MM.1S (cell line): ENCODE results near the gene MEGF11.

ENCODE experiments used
- DNase-seq: peaks from one replicate; pipeline ENCODE4 v3.0.0-alpha.2; 2015
- H2AFZ ChIP-seq: fragments of 300-600 bp; sonication (generic); 2 replicates; pipeline ENCODE4 v1.6.0; 2016; ENCODE audit warnings: antibody characterized with exemption, low read length
- H3F3A ChIP-seq: fragments of 300-600 bp; sonication (generic); 2 replicates; pipeline ENCODE4 v1.6.1; 2016; ENCODE audit warnings: mild to moderate bottlenecking, antibody characterized with exemption, low read length, moderate library complexity, mixed read lengths; ENCODE audit not compliant: insufficient read depth
- H3K27ac ChIP-seq: fragments of 300-600 bp; sonication (generic); 2 replicates; pipeline ENCODE4 v1.5.1; 2016; ENCODE audit warnings: mild to moderate bottlenecking, low read length
- H3K27me3 ChIP-seq: fragments of 300-600 bp; sonication (generic); replicated peaks from 2 replicates; pipeline ENCODE4 v1.6.0; 2016; ENCODE audit warnings: low read length; ENCODE audit not compliant: insufficient read depth
- H3K36me3 ChIP-seq: fragments of 300-600 bp; sonication (generic); replicated peaks from 2 replicates; pipeline ENCODE4 v1.6.1; 2016; ENCODE audit warnings: mild to moderate bottlenecking, low read length, mixed read lengths; ENCODE audit not compliant: insufficient read depth
- H3K4me1 ChIP-seq: fragments of 300-600 bp; sonication (generic); 2 replicates; pipeline ENCODE4 v1.6.1; 2016; ENCODE audit warnings: low read length, mixed read lengths
- H3K4me2 ChIP-seq: fragments of 300-600 bp; sonication (generic); 2 replicates; pipeline ENCODE4 v1.6.0; 2016; ENCODE audit warnings: low read depth, low read length
- H3K4me3 ChIP-seq: fragments of 300-600 bp; sonication (generic); 2 replicates; pipeline ENCODE4 v1.5.1; 2016; ENCODE audit warnings: low read length, mixed read lengths
- H3K79me2 ChIP-seq: fragments of 300-600 bp; sonication (generic); 2 replicates; pipeline ENCODE4 v1.6.1; 2016; ENCODE audit warnings: mixed run types, low read length, mixed read lengths
- H3K9ac ChIP-seq: fragments of 300-600 bp; sonication (generic); 2 replicates; pipeline ENCODE4 v1.6.1; 2016; ENCODE audit warnings: low read length, mixed read lengths
- H3K9me2 ChIP-seq: fragments of 300-600 bp; sonication (generic); replicated peaks from 2 replicates; pipeline ENCODE4 v1.6.1; 2016; ENCODE audit warnings: mild to moderate bottlenecking, low read length, mixed read lengths; ENCODE audit not compliant: insufficient read depth
- H3K9me3 ChIP-seq: fragments of 300-600 bp; sonication (generic); replicated peaks from 2 replicates; pipeline ENCODE4 v1.6.1; 2016; ENCODE audit warnings: mild to moderate bottlenecking, low read length, mixed read lengths; ENCODE audit not compliant: insufficient read depth
- H4K20me1 ChIP-seq: fragments of 300-600 bp; sonication (generic); 2 replicates; pipeline ENCODE4 v1.6.1; 2016; ENCODE audit warnings: mild to moderate bottlenecking, low read length, moderate library complexity, mixed read lengths; ENCODE audit not compliant: insufficient read depth
- CTCF ChIP-seq: fragments of 300-600 bp; sonication (generic); IDR thresholded peaks from 2 replicates; pipeline ENCODE4 v1.5.1; 2016; ENCODE audit warnings: antibody characterized with exemption, low read length, mixed read lengths
- EZH2 ChIP-seq: fragments of 300-600 bp; sonication (generic); optimal IDR thresholded peaks from 2 replicates; pipeline ENCODE3; 2017; ENCODE audit warnings: low read depth, mild to moderate bottlenecking, antibody characterized with exemption, low read length, mixed read lengths
- EZH2phosphoT487 ChIP-seq: fragments of 300-600 bp; sonication (generic); IDR thresholded peaks from 2 replicates; pipeline ENCODE4 v1.6.1; 2018; ENCODE audit warnings: antibody characterized with exemption, low read length

The MEGF11 gene

GRCh38 chr15:66237513-66238235, 15.9 kb downstream of the MEGF11 start:
- no peak for DNase-seq
- H3K4me2 ChIP-seq: no peak overlapping the region
- no peaks in the 10 kb centered on the region for H3K4me1 ChIP-seq
- H3K27ac ChIP-seq: no peak overlapping the region
- no peaks in the 10 kb centered on the region for H3K27me3 ChIP-seq
- no peaks in the 10 kb centered on the region for H3K79me2 ChIP-seq
- no peaks in the 10 kb centered on the region for H3K9me3 ChIP-seq
- TF ChIP-seq CTCF: no peak
- H4K20me1 ChIP-seq: no peaks in the 10 kb centered on the region
- no peaks in the 10 kb centered on the region for H3F3A ChIP-seq
- H3K9me2 ChIP-seq: no peaks in the 10 kb centered on the region
- no peak overlapping the region for H3K9ac ChIP-seq
- no peak overlapping the region for H2AFZ ChIP-seq
- H3K36me3 ChIP-seq: no peaks in the 10 kb centered on the region
- no peak overlapping the region for H3K4me3 ChIP-seq

- no peak overlapping the region for H2AFZ ChIP-seq
- no peaks in the 10 kb centered on the region for H3K27me3 ChIP-seq
- H3K79me2 ChIP-seq: no peaks in the 10 kb centered on the region
- DNase-seq: no peak
- no peak overlapping the region for H3K9ac ChIP-seq
- H4K20me1 ChIP-seq: no peaks in the 10 kb centered on the region
- no peak overlapping the region for H3K4me3 ChIP-seq
- no peak overlapping the region for H3K27ac ChIP-seq
- H3K4me1 ChIP-seq: no peaks in the 10 kb centered on the region
- H3K36me3 ChIP-seq: no peaks in the 10 kb centered on the region
- no peak overlapping the region for H3K4me2 ChIP-seq
- H3F3A ChIP-seq: no peaks in the 10 kb centered on the region
- no peaks in the 10 kb centered on the region for H3K9me3 ChIP-seq
- TF ChIP-seq EZH2: no peak
- no peak for TF ChIP-seq CTCF
- TF ChIP-seq EZH2phosphoT487: no peak
- H3K9me2 ChIP-seq: no peaks in the 10 kb centered on the region
Observed at GRCh38 chr15:66236806-66237375, 16.7 kb downstream of the MEGF11 start.

- no peak for TF ChIP-seq EZH2
- TF ChIP-seq CTCF: no peak
- TF ChIP-seq EZH2phosphoT487: no peak
- H3K27ac ChIP-seq: no peak overlapping the region
- no peak overlapping the region for H2AFZ ChIP-seq
- H4K20me1 ChIP-seq: no peaks in the 10 kb centered on the region
- no peak overlapping the region for H3K9ac ChIP-seq
- no peak overlapping the region for H3K4me2 ChIP-seq
- no peaks in the 10 kb centered on the region for H3K9me3 ChIP-seq
- no peaks in the 10 kb centered on the region for H3K9me2 ChIP-seq
- H3K4me1 ChIP-seq: no peaks in the 10 kb centered on the region
- no peaks in the 10 kb centered on the region for H3K36me3 ChIP-seq
- DNase-seq: no peak
- H3K27me3 ChIP-seq: no peaks in the 10 kb centered on the region
- H3K79me2 ChIP-seq: no peaks in the 10 kb centered on the region
- H3F3A ChIP-seq: no peaks in the 10 kb centered on the region
- H3K4me3 ChIP-seq: no peak overlapping the region
Observed at GRCh38 chr15:66235866-66236265, 17.7 kb downstream of the MEGF11 start.
